Activated CD8-positive, alpha-beta memory T cell treated with anti-CD3 and anti-CD28 coated beads, Interleukin-2, amount 50 U/mL, for 48 hours (primary cell): ENCODE results near the gene SENP7.
"Not testable (repeated sequence)": the region's sequence is repeated elsewhere in the genome, so short reads cannot be mapped to it uniquely, and the experiment has no call there.

Experiments used
- DNase-seq: peaks from one replicate; pipeline ENCODE4 v3.0.0-alpha.2; 2020

SENP7 gene

GRCh38 chr3:101527441-101527840 lies 14.4 kb upstream of the SENP7 start:
- DNase-seq = no peak

GRCh38 chr3:101521211-101521701 lies 8.2 kb upstream of the SENP7 start:
- DNase-seq = no peak

- no peak for DNase-seq
Measured at GRCh38 chr3:101519685-101520365, 6.8 kb upstream of the SENP7 start.

GRCh38 chr3:101518421-101518871 lies 5.4 kb upstream of the SENP7 start:
- DNase-seq = peak; percentile 68

- no peak for DNase-seq
Measured at GRCh38 chr3:101513419-101513986, 491 bp upstream of the SENP7 start.

- DNase-seq = no peak
Measured at GRCh38 chr3:101512396-101512645, 691 bp downstream of the SENP7 start.

- no peak for DNase-seq
Measured at GRCh38 chr3:101509811-101510210, 3.2 kb downstream of the SENP7 start.

- DNase-seq = no peak
Measured at GRCh38 chr3:101509281-101509680, 3.7 kb downstream of the SENP7 start.

- no peak for DNase-seq
Measured at GRCh38 chr3:101501783-101502182, 11.2 kb downstream of the SENP7 start.

GRCh38 chr3:101500208-101500607 lies 12.8 kb downstream of the SENP7 start:
- no peak for DNase-seq

GRCh38 chr3:101497803-101498202 lies 15.2 kb downstream of the SENP7 start:
- DNase-seq = no peak

GRCh38 chr3:101495552-101495951 lies 17.5 kb downstream of the SENP7 start:
- DNase-seq = no peak

- no peak for DNase-seq
Measured at GRCh38 chr3:101484805-101485620, 28.0 kb downstream of the SENP7 start.

- no peak for DNase-seq
Measured at GRCh38 chr3:101478980-101479379, 34.0 kb downstream of the SENP7 start.

GRCh38 chr3:101474841-101475552 lies 38.0 kb downstream of the SENP7 start:
- not testable (repeated sequence) for DNase-seq

- DNase-seq = not testable (repeated sequence)
Measured at GRCh38 chr3:101468676-101469075, 44.3 kb downstream of the SENP7 start.

- not testable (repeated sequence) for DNase-seq
Measured at GRCh38 chr3:101467310-101467663, 45.7 kb downstream of the SENP7 start.

- no peak for DNase-seq
Measured at GRCh38 chr3:101466465-101467309, 46.3 kb downstream of the SENP7 start.

- no peak for DNase-seq
Measured at GRCh38 chr3:101464235-101464634, 48.8 kb downstream of the SENP7 start.

GRCh38 chr3:101461451-101461850 lies 51.6 kb downstream of the SENP7 start:
- DNase-seq = no peak

- no peak for DNase-seq
Measured at GRCh38 chr3:101458387-101458786, 54.6 kb downstream of the SENP7 start.

- DNase-seq = no peak
Measured at GRCh38 chr3:101454629-101455028, 58.4 kb downstream of the SENP7 start.

GRCh38 chr3:101453961-101454360 lies 59.1 kb downstream of the SENP7 start:
- no peak for DNase-seq
